Loucy (cell line): ENCODE results near the gene CDKN2C.
A peak's percentile ranks its signal among the peaks of the same experiment; 100 is the strongest.

Source experiments
- H2AFZ ChIP-seq: fragments of 200-600 bp; sonication (generic); 2 replicates; pipeline ENCODE4 v1.6.0; 2016; ENCODE audit warnings: antibody characterized with exemption, mild to moderate bottlenecking, low read length, moderate library complexity
- H3F3A ChIP-seq: fragments of 200-600 bp; 2 replicates; pipeline ENCODE4 v1.6.0; 2016; ENCODE audit warnings: antibody characterized with exemption, low read depth, mild to moderate bottlenecking
- H3K27me3 ChIP-seq: fragments of 200-600 bp; sonication (generic); 2 replicates; pipeline ENCODE4 v1.6.1; 2014; ENCODE audit warnings: low read length, mild to moderate bottlenecking; ENCODE audit not compliant: insufficient read depth, poor library complexity, severe bottlenecking
- H3K36me3 ChIP-seq: fragments of 200-600 bp; sonication (generic); 2 replicates; pipeline ENCODE4 v1.6.1; 2016; ENCODE audit warnings: low read length; ENCODE audit not compliant: insufficient read depth
- H3K4me1 ChIP-seq: fragments of 200-600 bp; sonication (generic); 2 replicates; pipeline ENCODE4 v1.5.1; 2014; ENCODE audit warnings: low read length, mild to moderate bottlenecking; ENCODE audit not compliant: insufficient read depth, poor library complexity, severe bottlenecking
- H3K4me2 ChIP-seq: fragments of 200-600 bp; sonication (generic); 2 replicates; pipeline ENCODE4 v1.6.0; 2014; ENCODE audit warnings: antibody characterized with exemption, low read length, low read depth, mild to moderate bottlenecking; ENCODE audit not compliant: poor library complexity, severe bottlenecking
- H3K4me3 ChIP-seq: fragments of 200-600 bp; sonication (generic); 2 replicates; pipeline ENCODE4 v1.5.1; 2014; ENCODE audit warnings: low read length, mild to moderate bottlenecking, mixed read lengths; ENCODE audit not compliant: poor library complexity, severe bottlenecking
- H3K79me2 ChIP-seq: fragments of 200-600 bp; sonication (generic); 2 replicates; pipeline ENCODE4 v1.6.1; 2014; ENCODE audit warnings: low read length; ENCODE audit not compliant: insufficient read depth
- H3K9ac ChIP-seq: fragments of 200-600 bp; sonication (generic); 2 replicates; pipeline ENCODE4 v1.6.0; 2014; ENCODE audit warnings: mild to moderate bottlenecking, low read depth, low read length, moderate library complexity; ENCODE audit not compliant: poor library complexity, severe bottlenecking
- H3K9me2 ChIP-seq: fragments of 200-600 bp; sonication (generic); replicated peaks from 2 replicates; pipeline ENCODE4 v1.6.1; 2016; ENCODE audit warnings: low read depth, low read length, mixed read lengths
- H3K9me3 ChIP-seq: fragments of 200-600 bp; sonication (generic); 2 replicates; pipeline ENCODE4 v1.6.1; 2014; ENCODE audit warnings: mild to moderate bottlenecking, antibody characterized with exemption, low read length, low read depth; ENCODE audit not compliant: insufficient read depth
- H4K20me1 ChIP-seq: fragments of 200-600 bp; sonication (generic); 2 replicates; pipeline ENCODE4 v1.6.0; 2014; ENCODE audit warnings: antibody characterized with exemption, low read length, mild to moderate bottlenecking; ENCODE audit not compliant: insufficient read depth, poor library complexity, severe bottlenecking
- CTCF ChIP-seq: fragments of 200-600 bp; sonication (generic); conservative IDR thresholded peaks from 2 replicates; pipeline ENCODE4 v1.5.1; 2014; ENCODE audit warnings: mild to moderate bottlenecking, antibody characterized with exemption, low read length
- EZH2phosphoT487 ChIP-seq: fragments of 200-600 bp; IDR thresholded peaks from 2 replicates; pipeline ENCODE4 v1.6.1; 2018; ENCODE audit warnings: antibody characterized with exemption, mild to moderate bottlenecking, moderate library complexity, borderline replicate concordance

CDKN2C gene

GRCh38 chr1:50966991-50967390, 3.1 kb upstream of the CDKN2C start:
- Histone ChIP-seq H4K20me1 (peaks cover 30% of the 10 kb centered on the region), H3K36me3 (peaks cover 12% of the 10 kb centered on the region; the same call in 1 of the 2 replicates), H3K4me2 (peak overlapping the region; percentile 87), H3K4me1 (peaks cover 12% of the 10 kb centered on the region), H3K9me2 (no peaks in the 10 kb centered on the region), H3K9me3 (no peaks in the 10 kb centered on the region), H3F3A (no peaks in the 10 kb centered on the region), H2AFZ (no peak overlapping the region), H3K9ac (peak overlapping the region; percentile 96), H3K27me3 (peaks cover 13% of the 10 kb centered on the region), H3K4me3 (peak overlapping the region; percentile 85), H3K79me2 (peaks cover 82% of the 10 kb centered on the region)
- TF ChIP-seq CTCF = no peak
- no peak for TF ChIP-seq EZH2phosphoT487

- peak overlapping the region; percentile 87 for H3K4me2 ChIP-seq
- H3K9me3 ChIP-seq = no peaks in the 10 kb centered on the region
- peak overlapping the region; percentile 96 for H3K9ac ChIP-seq
- H3F3A ChIP-seq = no peaks in the 10 kb centered on the region
- peaks cover 88% of the 10 kb centered on the region for H3K79me2 ChIP-seq
- H2AFZ ChIP-seq = no peak overlapping the region
- H3K27me3 ChIP-seq = peaks cover 13% of the 10 kb centered on the region
- TF ChIP-seq EZH2phosphoT487 (no peak), CTCF (no peak)
- H3K9me2 ChIP-seq = no peaks in the 10 kb centered on the region
- peak overlapping the region; percentile 85 for H3K4me3 ChIP-seq
- peaks cover 35% of the 10 kb centered on the region for H4K20me1 ChIP-seq
- H3K36me3 ChIP-seq = peaks cover 15% of the 10 kb centered on the region; the same call in 1 of the 2 replicates
- peaks cover 12% of the 10 kb centered on the region for H3K4me1 ChIP-seq
These were observed 2.5 kb upstream of the CDKN2C start for GRCh38 chr1:50967416-50968157.

- H3K4me3 ChIP-seq = peak overlapping the region; percentile 85
- peak overlapping the region; percentile 89 for H3K4me2 ChIP-seq
- H3K9me3 ChIP-seq = no peaks in the 10 kb centered on the region
- no peaks in the 10 kb centered on the region for H3K9me2 ChIP-seq
- TF ChIP-seq CTCF (peak; percentile 27; the same call in 1 of the 2 replicates), EZH2phosphoT487 (no peak)
- peaks cover 42% of the 10 kb centered on the region for H4K20me1 ChIP-seq
- peaks cover 13% of the 10 kb centered on the region for H3K27me3 ChIP-seq
- peaks cover 22% of the 10 kb centered on the region for H3K36me3 ChIP-seq
- no peaks in the 10 kb centered on the region for H3F3A ChIP-seq
- peak overlapping the region; percentile 96 for H3K9ac ChIP-seq
- peaks cover 15% of the 10 kb centered on the region for H3K4me1 ChIP-seq
- peaks cover 94% of the 10 kb centered on the region for H3K79me2 ChIP-seq
- peak overlapping the region; percentile 70; the same call in 1 of the 2 replicates for H2AFZ ChIP-seq
These were observed 1.8 kb upstream of the CDKN2C start for GRCh38 chr1:50968158-50968820.
